GM21360 (cell line): ENCODE results near the gene PKP4.

Experiments used
- ATAC-seq: cut with Tn5 transposase; IDR thresholded peaks from one replicate; pipeline ENCODE4 v1.9.1; 2021; ENCODE audit warnings: mild to moderate bottlenecking, moderate library complexity; ENCODE audit not compliant: unreplicated experiment

The PKP4 gene

GRCh38 chr2:158498043-158498748 is 41.4 kb downstream of the PKP4 start:
- ATAC-seq: no peak

- no peak for ATAC-seq
Measured at GRCh38 chr2:158498749-158499136, 42.0 kb downstream of the PKP4 start.

GRCh38 chr2:158499383-158499782 is 42.6 kb downstream of the PKP4 start:
- ATAC-seq: no peak

GRCh38 chr2:158500333-158500732 is 43.6 kb downstream of the PKP4 start:
- no peak for ATAC-seq

- ATAC-seq: no peak
Measured at GRCh38 chr2:158501301-158501700, 44.5 kb downstream of the PKP4 start.

- ATAC-seq: no peak
Measured at GRCh38 chr2:158502974-158503373, 46.2 kb downstream of the PKP4 start.

- no peak for ATAC-seq
Measured at GRCh38 chr2:158504088-158504487, 47.3 kb downstream of the PKP4 start.

- no peak for ATAC-seq
Measured at GRCh38 chr2:158505448-158505934, 48.7 kb downstream of the PKP4 start.

GRCh38 chr2:158507141-158507540 is 50.4 kb downstream of the PKP4 start:
- no peak for ATAC-seq

GRCh38 chr2:158507679-158508078 is 50.9 kb downstream of the PKP4 start:
- no peak for ATAC-seq

- no peak for ATAC-seq
Measured at GRCh38 chr2:158509928-158510797, 53.4 kb downstream of the PKP4 start.

GRCh38 chr2:158510887-158511286 is 54.1 kb downstream of the PKP4 start:
- no peak for ATAC-seq

- no peak for ATAC-seq
Measured at GRCh38 chr2:158511706-158512105, 55.0 kb downstream of the PKP4 start.

GRCh38 chr2:158512323-158512722 is 55.6 kb downstream of the PKP4 start:
- ATAC-seq: no peak

- no peak for ATAC-seq
Measured at GRCh38 chr2:158513841-158514240, 57.1 kb downstream of the PKP4 start.

GRCh38 chr2:158518084-158518483 is 61.3 kb downstream of the PKP4 start:
- no peak for ATAC-seq

GRCh38 chr2:158519481-158519880 is 62.7 kb downstream of the PKP4 start:
- no peak for ATAC-seq

- no peak for ATAC-seq
Measured at GRCh38 chr2:158529379-158530259, 72.9 kb downstream of the PKP4 start.

GRCh38 chr2:158530829-158531228 is 74.1 kb downstream of the PKP4 start:
- ATAC-seq: no peak

- no peak for ATAC-seq
Measured at GRCh38 chr2:158533009-158533408, 76.3 kb downstream of the PKP4 start.
